Cortex of kidney (tissue), 1 donor: ENCODE measurements around the gene AUTS2.

Experiments
- DNase-seq: peaks from one replicate; lab custom pipeline; 2025; lab: John Stamatoyannopoulos, UW

Gene AUTS2

DNA sequence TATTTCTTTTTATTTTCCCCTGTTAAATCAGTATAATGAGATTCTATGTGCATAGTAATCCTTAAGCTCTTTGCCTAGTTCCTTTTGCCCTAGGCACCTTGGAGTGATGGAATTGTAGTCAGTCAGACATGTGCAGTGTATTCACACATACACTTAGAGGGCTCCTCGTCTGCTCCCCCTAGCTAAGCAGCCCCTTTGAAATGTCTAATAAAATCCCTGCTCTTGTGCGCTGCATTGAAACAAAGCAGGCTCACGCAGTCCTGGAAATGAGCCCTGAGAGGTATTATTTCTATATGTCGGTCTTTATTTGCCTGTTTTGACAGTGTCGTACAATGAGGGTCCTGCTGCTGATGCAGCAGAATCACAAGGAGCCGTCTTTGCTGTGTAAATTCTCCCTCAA is 258.7 kb downstream of the AUTS2 start:
- DNase-seq, result no peak

DNA sequence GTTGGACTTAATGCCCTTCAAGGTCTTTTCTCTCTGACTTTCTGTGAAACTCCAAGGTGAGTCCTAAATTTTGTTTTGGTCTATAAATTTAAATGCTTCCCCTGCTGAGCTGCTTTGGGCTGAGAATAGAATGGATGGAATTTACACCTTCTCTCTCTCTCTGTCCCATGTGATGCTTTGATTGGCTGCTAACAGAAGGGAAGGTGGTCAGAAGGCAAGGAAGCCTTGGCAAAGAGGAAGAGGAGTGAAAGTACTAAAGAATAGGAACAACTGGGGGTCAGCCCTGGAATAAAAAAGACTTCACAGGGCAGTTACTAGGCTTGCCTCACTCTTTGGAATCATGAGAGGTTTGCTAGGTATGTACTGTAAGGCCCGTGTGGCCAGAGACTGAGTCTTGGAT is 260.2 kb downstream of the AUTS2 start:
- DNase-seq, result no peak

DNA sequence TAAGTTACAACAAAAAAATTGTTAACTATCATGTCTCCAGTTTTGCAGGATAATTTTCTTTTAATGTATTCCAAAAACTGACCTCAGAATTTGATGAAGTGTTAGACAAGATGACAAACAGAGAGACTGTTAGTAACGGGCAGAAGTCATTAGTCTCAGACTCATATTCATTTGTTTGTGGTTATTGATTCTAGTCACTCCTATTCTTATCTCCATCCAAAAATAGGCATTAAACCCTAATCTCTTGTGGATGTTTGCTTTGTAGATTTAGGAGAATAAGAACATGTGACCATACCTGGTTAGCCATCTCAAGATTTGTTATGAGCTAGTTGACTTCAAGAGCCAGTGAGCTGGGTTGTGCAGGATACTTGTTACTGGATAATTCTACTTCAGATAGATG is 261.1 kb downstream of the AUTS2 start:
- no peak for DNase-seq

DNA sequence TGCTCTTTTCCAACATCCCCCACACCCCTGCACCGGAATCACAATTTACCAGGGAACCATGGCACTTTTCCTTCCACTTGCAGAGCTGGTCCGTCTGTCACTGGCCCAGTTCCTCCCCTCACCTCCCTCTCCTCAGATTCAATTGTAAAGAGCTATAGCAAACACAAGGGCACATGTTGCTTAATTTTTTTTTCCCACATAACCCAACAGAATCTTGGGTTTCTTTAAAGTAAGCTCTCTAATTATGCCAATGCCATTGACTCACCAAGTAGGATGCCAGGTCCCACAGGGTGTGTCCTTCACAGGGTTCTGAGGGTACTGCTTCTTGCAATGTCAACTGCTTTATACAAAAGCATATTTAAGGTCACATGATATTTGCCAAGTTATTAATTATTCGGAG is 262.2 kb downstream of the AUTS2 start:
- DNase-seq, result no peak

DNA sequence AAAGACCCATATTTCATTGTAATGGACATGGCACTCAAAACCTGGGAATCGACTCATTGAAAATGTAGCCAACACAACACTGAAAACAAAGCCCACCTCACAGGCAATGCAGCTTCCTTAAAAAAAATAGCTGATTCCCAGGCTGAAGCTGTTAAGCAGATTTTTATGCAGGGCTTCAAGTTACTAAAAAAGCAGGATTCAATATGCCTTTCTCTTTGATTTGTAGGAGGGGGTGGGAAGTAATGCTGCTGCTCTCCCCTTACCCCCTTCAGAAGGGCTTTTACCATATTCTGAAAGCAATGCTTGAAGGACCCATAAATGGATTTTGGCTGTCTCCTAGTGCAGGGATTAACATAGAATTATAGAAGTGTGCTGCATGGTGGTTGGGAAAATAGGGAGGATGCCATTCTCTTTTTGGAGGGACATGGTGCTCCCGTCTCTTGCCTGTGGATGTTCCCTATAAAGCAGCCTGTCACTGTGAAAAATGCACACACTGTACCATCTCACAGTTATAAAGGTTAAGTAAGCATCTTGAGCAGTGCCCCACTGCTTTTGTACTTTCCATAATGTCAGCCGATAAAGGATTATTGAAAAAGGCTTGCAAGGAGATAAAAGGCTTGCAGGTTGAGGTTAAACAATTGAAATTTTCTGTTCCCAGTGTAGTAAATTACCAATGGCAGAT is 262.8 kb downstream of the AUTS2 start:
- no peak for DNase-seq

DNA sequence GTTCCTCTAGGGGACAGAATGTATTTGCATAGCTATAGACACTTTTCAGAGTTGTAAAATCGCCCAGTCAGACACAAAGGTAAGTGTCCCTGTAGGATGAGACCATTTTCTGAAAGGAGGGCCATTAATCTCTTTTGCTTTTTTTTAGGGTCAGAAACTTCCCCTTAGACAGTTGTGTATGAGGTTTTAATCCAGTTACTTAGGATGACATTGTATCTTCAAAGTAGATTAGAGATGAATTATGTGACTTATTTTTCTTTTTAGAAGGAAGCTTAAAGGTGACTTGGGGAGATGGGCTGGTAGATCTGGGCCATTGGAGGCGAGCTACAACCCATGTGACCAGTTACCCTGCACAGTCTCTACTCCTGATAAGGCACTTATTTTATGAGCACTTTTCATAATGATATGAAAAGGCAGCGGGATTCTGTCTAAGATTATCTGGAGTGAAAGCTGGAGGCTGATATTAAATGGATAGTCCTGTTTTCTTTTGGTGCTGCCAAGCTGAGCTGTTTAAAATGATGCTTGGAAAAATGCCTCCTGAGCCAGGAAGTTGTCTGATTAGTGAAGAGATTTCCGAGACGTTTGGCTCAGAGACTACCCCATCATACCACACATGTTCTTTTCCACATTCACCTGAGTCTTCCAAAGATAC is 264.3 kb downstream of the AUTS2 start:
- no peak for DNase-seq

DNA sequence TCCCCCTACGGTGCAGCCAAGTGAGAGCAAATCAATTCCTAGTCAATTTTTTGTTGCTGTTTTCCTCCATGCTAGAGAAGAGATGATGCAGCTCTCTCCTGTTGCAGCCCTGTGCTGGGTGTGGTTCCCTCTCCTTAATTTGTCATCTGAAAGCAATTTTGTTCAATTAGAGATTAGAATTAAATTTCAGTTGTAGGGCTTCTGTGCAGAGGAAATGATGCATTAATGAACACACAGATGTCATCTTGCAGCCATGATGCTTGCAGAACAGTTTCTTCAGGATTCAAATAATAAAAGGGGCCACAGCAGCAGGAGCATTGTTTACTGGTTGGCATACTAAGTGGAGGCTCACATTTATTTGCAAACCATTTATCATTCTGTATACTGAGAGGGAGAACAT is 266.0 kb downstream of the AUTS2 start:
- DNase-seq, result no peak

DNA sequence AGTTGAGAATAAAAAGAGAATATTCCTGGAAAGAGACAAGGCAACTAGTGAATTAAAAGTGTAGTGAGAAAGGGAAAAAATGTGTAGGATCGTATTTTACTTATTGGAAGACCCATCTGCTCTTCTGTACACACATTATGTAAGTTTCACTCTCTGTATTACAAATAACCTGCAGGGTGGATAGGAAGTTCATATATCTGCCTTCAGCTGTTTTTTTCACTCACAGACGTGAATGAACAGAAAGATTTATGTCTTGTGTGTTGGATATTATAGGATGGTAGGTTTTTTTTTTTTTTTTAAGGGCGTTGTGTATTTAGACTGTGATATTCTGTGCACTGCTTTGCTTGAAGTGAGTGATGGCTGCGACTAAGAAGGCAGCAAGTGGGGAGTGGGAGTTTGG is 266.5 kb downstream of the AUTS2 start:
- no peak for DNase-seq

DNA sequence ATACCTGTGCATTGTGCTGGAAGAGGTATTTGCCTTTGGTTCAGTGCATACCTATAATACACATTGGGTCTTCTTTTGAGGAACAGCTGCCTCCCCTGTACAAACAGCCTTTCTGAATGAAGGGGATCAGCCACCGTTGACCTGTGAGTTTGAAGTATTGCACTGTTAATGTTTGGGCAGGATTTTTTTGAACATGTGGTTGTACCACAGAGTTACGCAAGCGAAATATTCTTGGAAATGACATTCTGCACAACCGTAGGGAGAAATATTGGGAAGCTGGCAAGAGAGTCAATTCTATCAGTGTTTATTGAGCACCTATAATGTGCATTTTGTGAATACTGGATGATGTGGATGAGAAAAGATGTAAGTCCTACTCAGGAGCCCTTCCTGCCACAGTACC is 270.6 kb downstream of the AUTS2 start:
- DNase-seq, result no peak

DNA sequence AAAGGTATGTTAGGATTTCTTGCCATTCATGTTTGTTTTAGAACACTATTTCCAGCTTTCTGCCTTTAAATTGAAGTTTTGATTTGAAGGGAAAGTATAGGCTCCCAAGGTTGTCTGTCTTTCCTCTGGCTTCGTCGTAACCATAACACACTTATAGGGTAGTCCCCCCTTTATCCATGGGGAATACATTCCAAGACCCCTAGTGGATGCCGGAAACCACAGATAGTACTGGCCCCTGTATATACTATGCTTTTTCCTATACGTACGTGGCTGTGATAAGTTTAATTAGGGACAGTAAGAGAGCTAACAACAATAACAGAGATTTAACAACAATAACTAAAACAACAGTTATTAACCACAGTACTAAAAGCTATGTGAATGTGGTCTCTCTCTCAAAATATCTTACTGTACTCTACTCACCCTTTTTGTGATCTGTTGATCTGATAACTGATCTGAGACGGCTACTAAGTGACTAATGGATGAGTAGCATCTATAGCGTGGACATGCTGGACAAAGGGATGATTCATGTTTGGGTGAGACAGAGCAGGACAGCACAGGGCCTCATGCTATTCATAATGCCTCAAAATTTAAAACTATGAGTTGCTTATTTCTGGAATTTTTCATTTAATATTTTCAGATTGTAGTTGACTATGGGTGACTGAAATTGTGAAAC is 273.1 kb downstream of the AUTS2 start:
- no peak for DNase-seq

DNA sequence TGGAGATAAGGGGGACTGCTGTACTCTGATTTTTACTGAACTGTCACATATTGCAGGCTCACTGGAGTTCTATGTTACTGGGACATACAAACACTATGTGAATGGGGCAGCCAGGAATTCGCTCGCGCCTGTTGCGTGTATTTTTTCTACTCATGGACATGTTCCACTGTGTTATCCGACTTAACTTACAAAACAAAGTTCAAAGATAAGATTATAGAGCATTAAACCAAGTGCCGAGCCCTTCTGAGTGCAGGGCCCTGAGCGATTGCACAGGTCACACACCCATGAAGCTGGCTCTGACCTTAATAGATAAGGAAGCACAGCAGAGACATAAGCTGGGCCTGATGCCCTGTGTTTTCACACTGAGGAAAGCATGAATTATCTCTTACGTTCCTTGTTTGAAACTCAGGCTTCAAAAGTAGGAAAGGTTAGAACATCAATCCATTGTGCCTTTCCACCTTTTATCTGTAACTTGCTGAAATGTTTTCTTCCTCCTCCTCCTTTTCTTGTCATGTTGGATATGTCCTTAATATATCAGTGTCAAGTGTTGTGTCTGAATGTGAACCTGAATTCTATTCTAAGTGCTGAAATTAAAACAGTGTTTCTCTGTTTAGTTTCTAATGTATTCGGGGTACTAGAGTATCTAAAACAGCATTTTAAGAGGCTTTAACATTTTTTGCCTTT is 273.8 kb downstream of the AUTS2 start:
- no peak for DNase-seq

DNA sequence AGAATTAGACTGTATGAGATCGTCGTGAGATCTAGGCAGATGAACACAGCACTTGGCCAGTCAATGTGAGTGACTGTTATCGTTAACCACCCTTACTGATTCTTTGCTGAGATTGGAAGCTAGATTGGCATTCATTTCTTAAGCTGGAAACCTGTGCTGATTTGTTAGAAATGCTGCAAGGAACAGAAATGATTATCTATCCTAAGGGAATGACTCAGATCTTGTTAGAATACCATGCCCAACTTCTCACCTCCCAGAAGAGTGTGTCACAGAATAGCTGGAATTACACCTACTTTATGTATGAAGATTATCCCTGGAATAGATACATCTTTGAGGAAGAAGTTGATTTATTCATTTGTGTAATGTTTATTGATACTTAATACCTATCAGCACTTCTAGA is 275.2 kb downstream of the AUTS2 start:
- no peak for DNase-seq

DNA sequence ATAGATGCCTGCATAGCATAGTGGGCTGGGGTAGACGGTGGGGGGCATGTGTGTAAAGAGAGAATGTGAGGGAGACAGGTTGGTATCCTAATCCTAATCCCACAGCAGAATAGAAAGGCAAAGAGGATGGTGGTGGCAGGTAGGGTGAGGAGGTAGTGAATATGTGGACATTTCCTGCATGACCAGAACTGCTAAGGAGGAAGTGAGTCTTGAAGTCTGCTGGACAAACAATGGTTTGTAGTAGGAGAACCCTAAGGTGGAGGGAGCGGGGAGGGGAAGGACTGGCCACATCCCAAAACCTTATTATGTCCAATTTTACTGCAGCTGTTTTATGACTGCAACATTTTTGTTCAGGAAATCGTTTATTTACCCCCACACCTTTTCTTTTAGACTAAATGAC is 279.7 kb downstream of the AUTS2 start:
- no peak for DNase-seq

DNA sequence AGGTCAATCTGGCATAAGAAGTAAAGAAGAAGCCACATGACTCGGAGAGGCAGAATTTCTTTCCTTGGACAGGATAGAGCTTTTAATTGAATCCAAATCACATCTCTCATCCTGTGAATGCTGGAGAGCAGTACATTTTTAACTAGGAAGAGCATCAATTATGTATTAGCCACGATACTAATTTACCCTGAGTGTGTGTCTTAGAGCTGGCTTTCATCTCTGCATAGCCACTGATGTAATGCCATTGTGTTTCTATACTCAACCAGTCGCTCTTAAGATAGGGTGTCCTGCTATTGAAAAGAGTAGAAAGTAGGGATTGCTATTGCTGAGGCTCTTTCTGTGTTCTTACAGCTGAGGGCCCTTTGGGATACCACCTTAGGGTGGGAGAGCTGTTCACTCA is 280.3 kb downstream of the AUTS2 start:
- no peak for DNase-seq

DNA sequence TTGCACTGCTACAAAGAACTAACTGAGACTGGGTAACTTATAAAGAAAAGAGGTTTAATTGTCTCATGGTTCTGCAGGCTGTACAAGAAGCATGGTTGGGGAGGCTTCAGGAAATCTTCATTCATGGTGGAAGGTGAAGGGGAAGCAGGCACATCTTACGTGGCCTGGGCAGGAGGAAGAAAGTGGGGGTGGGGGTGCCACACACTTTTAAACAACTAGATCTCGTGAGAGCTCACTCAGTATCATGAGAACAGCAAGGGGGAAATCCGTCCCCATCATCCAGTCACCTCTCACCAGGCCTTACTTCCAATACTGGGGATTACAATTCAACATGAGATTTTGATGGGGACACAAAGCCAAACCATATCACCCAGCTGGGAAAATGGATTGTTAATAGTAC is 281.7 kb downstream of the AUTS2 start:
- DNase-seq, result no peak

DNA sequence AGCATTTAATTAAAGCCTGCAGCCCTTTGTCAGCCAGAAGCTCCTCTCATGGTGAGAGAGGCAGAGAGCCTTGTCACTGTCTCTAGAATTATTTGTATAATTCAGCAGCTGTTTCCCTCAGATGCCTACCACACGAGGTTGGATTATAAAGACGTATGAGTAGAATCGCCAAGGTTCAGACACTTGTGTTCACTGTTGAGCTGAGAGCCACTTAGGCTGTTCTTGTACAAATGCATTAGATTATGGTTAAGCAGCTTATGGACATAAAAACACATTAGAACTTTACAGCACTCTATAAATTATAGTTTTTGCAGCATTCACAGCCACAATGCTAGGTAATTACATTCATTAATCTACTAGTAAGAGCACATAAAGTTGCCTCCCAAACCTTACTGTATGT is 282.6 kb downstream of the AUTS2 start:
- DNase-seq, result no peak

DNA sequence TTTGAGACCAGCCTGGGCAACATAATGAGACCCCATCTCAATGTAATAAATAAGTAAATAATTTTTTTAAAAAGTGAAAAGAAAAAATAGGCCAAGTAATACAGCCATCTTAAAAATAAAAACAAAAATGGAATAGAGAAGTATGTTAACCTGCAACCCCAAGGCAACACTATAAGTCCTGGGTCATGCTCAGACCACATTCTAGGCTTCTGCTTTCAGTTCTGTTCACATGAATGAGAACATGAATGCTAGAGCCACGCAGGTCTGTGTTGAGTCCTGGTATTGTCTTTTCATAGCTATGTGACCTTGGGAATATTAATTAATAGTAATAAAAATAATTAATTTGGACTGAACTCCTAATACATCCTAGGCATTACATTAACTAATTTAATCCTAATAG is 284.0 kb downstream of the AUTS2 start:
- DNase-seq, result no peak

DNA sequence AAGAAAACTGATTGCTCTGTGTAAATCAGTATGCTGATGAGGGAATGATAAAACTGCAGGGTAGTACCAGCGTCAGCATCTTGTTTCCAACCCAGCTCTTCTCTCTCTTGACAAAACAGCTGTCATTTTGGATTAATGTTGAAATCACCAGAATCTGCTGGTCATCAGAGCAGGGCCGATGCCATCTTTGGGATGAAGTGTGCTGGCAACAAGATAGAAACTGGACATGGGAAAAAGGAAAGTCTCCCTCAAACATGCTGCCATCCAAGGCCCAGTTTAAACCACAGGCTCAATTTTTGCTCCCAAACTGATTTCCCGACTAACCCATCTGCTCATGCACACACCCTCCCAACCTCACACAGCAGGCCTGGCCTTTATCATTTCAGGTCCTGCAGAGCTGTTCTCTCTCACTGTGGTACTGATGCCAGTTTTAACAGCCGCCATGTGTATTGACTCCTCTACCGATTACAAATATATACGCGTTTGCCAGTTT is 285.2 kb downstream of the AUTS2 start:
- no peak for DNase-seq

DNA sequence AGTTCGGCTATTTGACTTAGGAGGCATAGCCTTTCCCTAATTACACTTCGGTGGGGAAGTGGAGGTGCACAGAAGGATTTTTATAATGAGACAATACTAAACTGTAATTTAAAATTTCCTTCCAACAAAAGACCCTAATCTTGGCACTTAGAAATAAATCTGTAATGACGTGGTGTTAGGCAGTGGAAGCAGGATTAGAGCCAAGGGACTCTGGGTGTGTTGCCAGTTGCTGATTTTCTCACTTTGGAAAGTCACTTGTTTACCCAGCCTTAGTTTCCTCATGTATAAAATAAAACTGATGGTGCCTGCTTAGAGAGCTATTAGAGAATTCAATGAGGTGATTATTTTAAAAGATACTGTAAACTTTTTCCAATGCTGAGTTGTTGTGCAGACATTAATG is 287.2 kb downstream of the AUTS2 start:
- no peak for DNase-seq

DNA sequence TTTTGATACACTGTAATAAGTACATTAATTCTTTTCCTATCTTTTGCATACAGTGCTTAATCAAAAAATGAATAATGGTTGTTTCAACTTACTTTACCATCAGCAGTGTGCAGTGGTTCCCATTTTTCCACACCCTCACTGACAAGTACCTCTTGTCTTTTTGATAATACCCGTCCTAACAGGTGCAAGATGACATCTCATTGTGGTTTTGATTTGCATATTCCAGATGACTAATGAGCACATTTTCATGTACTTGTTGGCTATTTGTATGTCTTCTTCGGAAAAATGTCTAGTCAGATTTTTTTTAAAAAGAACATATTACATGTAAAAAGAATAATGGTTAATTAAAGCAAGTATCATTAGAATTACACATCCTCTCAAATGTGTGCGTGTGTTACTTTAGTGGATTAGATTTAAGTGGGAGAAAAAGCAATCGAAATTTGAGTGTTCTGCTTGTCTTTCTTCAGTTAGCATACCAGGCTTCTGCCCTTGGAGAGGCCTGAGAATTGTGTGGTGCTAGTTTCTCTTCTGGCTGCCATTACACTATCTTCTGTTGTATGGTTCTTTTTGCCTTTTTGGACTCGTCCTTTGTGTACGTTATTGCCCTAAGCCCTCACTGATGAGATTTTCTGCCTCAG is 291.2 kb downstream of the AUTS2 start:
- no peak for DNase-seq

DNA sequence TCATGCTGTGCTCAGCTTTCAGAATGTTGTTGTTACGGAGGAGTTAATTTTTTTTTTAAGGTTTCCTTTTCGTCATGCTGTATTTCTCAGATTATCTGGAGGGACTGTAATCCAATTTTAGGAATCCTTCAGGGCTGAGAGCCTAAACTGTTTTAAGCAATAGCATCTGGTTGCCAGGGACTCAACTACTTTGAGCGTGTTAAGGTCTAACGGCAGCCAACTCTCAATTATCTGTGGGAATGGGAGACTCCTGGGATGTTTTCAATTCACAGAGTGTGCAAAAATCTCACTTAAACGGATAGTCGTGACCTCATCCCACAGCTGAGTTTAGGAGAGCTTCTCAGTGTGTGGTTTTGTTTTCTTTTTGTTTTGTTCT is 291.7 kb downstream of the AUTS2 start:
- DNase-seq, result no peak

DNA sequence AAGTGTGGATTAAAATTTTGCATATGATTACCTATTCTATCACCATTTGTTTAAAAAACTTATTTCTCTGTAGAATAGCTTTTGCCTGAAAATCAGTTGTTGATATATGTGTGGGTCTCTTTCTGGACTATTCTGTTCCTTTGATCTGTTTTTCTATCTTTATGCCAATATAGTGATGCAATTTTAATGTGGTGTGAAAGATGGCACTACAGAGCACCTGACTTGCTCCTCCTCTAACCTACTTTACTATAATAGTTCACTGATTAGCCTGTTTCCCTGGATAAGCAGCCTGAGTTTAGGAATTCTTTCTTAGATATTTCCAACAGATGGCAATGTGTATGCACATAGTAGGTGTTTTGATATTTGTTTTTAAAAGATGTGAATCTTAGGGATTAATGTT is 294.5 kb downstream of the AUTS2 start:
- DNase-seq, result no peak
